GM12892 (cell line): Measurements from ENCODE around the gene RMND5A.

Experiments
- DNase-seq: peaks from one replicate; pipeline ENCODE4 v3.0.0; 2011; ENCODE audit not compliant: insufficient read length
- FAIRE-seq: peaks from 2 replicates; lab custom pipeline; 2011; peaks lifted over from hg19 to GRCh38; lab: Jason Lieb, UNC
- POLR2A ChIP-seq: IDR thresholded peaks from 2 replicates; pipeline ENCODE4 v1.6.1; 2011; ENCODE audit warnings: low read depth, low read length, control low read depth
- POLR2AphosphoS5 ChIP-seq: IDR thresholded peaks from 2 replicates; pipeline ENCODE4 v1.6.1; 2011; ENCODE audit warnings: low read depth, low read length, control low read depth
- TAF1 ChIP-seq: IDR thresholded peaks from 2 replicates; pipeline ENCODE4 v1.6.1; 2011; ENCODE audit warnings: low read depth, mild to moderate bottlenecking, control low read depth, low read length, borderline replicate concordance

The RMND5A gene

GRCh38 chr2:86807468-86808275, 87.6 kb downstream of the RMND5A start:
- FAIRE-seq (peak; percentile 30), DNase-seq (no peak)
- TF ChIP-seq POLR2AphosphoS5 (no peak), TAF1 (no peak), POLR2A (no peak)

GRCh38 chr2:86808315-86809161, 88.4 kb downstream of the RMND5A start:
- DNase-seq (peak; percentile 93), FAIRE-seq (peak; percentile 88)
- TF ChIP-seq POLR2A (no peak), TAF1 (no peak), POLR2AphosphoS5 (no peak)

- TF ChIP-seq TAF1: no peak
- no peak for TF ChIP-seq POLR2AphosphoS5
- no peak for TF ChIP-seq POLR2A
- DNase-seq: no peak
- FAIRE-seq: no peak
Measured at GRCh38 chr2:86809481-86810121, 89.5 kb downstream of the RMND5A start.

- TF ChIP-seq TAF1 (no peak), POLR2A (no peak), POLR2AphosphoS5 (no peak)
- DNase-seq (no peak), FAIRE-seq (no peak)
Measured at GRCh38 chr2:86815611-86816010, 95.5 kb downstream of the RMND5A start.

GRCh38 chr2:86818114-86818801, 98.2 kb downstream of the RMND5A start:
- no peak for TF ChIP-seq POLR2AphosphoS5
- no peak for TF ChIP-seq TAF1
- TF ChIP-seq POLR2A: no peak
- FAIRE-seq: no peak

GRCh38 chr2:86818957-86819356, 98.9 kb downstream of the RMND5A start:
- DNase-seq (no peak), FAIRE-seq (no peak)
- no peak for TF ChIP-seq POLR2A
- TF ChIP-seq POLR2AphosphoS5: no peak
- TF ChIP-seq TAF1: no peak

More at GRCh38 chr2:86818114-86818801, 98.2 kb downstream of the RMND5A start:
- DNase-seq: no peak

GRCh38 chr2:86821306-86821705, 101.2 kb downstream of the RMND5A start:
- DNase-seq: no peak
- TF ChIP-seq TAF1 (no peak), POLR2AphosphoS5 (no peak), POLR2A (no peak)
- no peak for FAIRE-seq

- TF ChIP-seq POLR2A (no peak), TAF1 (no peak), POLR2AphosphoS5 (no peak)
- DNase-seq (no peak), FAIRE-seq (no peak)
Measured at GRCh38 chr2:86821842-86822241, 101.8 kb downstream of the RMND5A start.

- FAIRE-seq (no peak), DNase-seq (no peak)
- TF ChIP-seq TAF1 (no peak), POLR2AphosphoS5 (no peak), POLR2A (no peak)
Measured at GRCh38 chr2:86822668-86823345, 102.7 kb downstream of the RMND5A start.

- FAIRE-seq (no peak), DNase-seq (no peak)
- no peak for TF ChIP-seq POLR2AphosphoS5
- no peak for TF ChIP-seq TAF1
- TF ChIP-seq POLR2A: no peak
Measured at GRCh38 chr2:86825036-86825692, 105.1 kb downstream of the RMND5A start.
